Astrocyte of the cerebellum (primary cell): ENCODE measurements around the gene QPCT.

Experiments used
- DNase-seq: peaks from one replicate; pipeline ENCODE4 v3.0.0-alpha.2; 2011; ENCODE audit warnings: low read depth
- H3K4me3 ChIP-seq: 2 replicates; pipeline ENCODE4 v1.5.1; 2011; ENCODE audit warnings: mild to moderate bottlenecking, low read depth, low read length, moderate library complexity
- CTCF ChIP-seq: IDR thresholded peaks from 2 replicates; pipeline ENCODE4 v1.5.1; 2012; ENCODE audit warnings: low read length, low read depth, moderate library complexity, mild to moderate bottlenecking; ENCODE audit errors: missing control alignments
- in situ Hi-C: cut with HindIII; loops from 2 replicates; pipeline ENCODE4 v1.10.0; 2017; ENCODE audit warnings: low sequenced_read_pairs

QPCT gene

GRCh38 chr2:37332560-37332959, 11.9 kb upstream of the QPCT start:
- DNase-seq = no peak
- in situ Hi-C loops = no loop called here
- no peak for TF ChIP-seq CTCF
- H3K4me3 ChIP-seq = no peak overlapping the region

GRCh38 chr2:37333256-37333655, 11.2 kb upstream of the QPCT start:
- TF ChIP-seq CTCF = no peak

GRCh38 chr2:37335604-37336003, 8.8 kb upstream of the QPCT start:
- DNase-seq = no peak
- no peak overlapping the region for H3K4me3 ChIP-seq
- TF ChIP-seq CTCF = no peak
- in situ Hi-C loops = no loop called here

More at GRCh38 chr2:37333256-37333655, 11.2 kb upstream of the QPCT start:
- H3K4me3 ChIP-seq = no peak overlapping the region
- in situ Hi-C loops = no loop called here
- DNase-seq = no peak

- TF ChIP-seq CTCF = no peak
- no peak overlapping the region for H3K4me3 ChIP-seq
- in situ Hi-C loops = no loop called here
- no peak for DNase-seq
Observed at GRCh38 chr2:37337620-37338280, 6.7 kb upstream of the QPCT start.

GRCh38 chr2:37338933-37339332, 5.5 kb upstream of the QPCT start:
- in situ Hi-C loops = no loop called here
- DNase-seq = no peak
- no peak overlapping the region for H3K4me3 ChIP-seq
- no peak for TF ChIP-seq CTCF

GRCh38 chr2:37340637-37341036, 3.8 kb upstream of the QPCT start:
- no peak for DNase-seq
- no peak overlapping the region for H3K4me3 ChIP-seq
- no peak for TF ChIP-seq CTCF
- in situ Hi-C loops = no loop called here

- H3K4me3 ChIP-seq = no peak overlapping the region
- in situ Hi-C loops = no loop called here
- no peak for TF ChIP-seq CTCF
- DNase-seq = no peak
Observed at GRCh38 chr2:37342591-37343220, 1.7 kb upstream of the QPCT start.
